DOHH2 (cell line): ENCODE measurements around the gene CREBRF.
A peak's percentile ranks its signal among the peaks of the same experiment; 100 is the strongest.

Experiments used
- H3F3A ChIP-seq: fragments of 200-600 bp; sonication (generic), shearing (Covaris generic); 2 replicates; pipeline ENCODE4 v1.6.0; 2016; ENCODE audit warnings: antibody characterized with exemption, mild to moderate bottlenecking; ENCODE audit not compliant: control insufficient read depth, insufficient read depth
- H3K27ac ChIP-seq: fragments of 200-600 bp; sonication (generic); 2 replicates; pipeline ENCODE4 v1.5.1; 2014; ENCODE audit warnings: low read depth, mild to moderate bottlenecking, low read length, moderate library complexity
- H3K27me3 ChIP-seq: fragments of 200-600 bp; sonication (generic); 2 replicates; pipeline ENCODE4 v1.6.1; 2014; ENCODE audit warnings: mild to moderate bottlenecking, low read length, mixed read lengths; ENCODE audit not compliant: control insufficient read depth
- H3K36me3 ChIP-seq: fragments of 200-600 bp; sonication (generic); 2 replicates; pipeline ENCODE4 v1.6.1; 2014; ENCODE audit warnings: mild to moderate bottlenecking, low read length, moderate library complexity, mixed read lengths; ENCODE audit not compliant: control insufficient read depth
- H3K4me1 ChIP-seq: fragments of 200-600 bp; sonication (generic); 2 replicates; pipeline ENCODE4 v1.6.1; 2014; ENCODE audit warnings: mild to moderate bottlenecking, low read length, mixed read lengths; ENCODE audit not compliant: control insufficient read depth
- H3K4me2 ChIP-seq: fragments of 200-600 bp; sonication (generic); 2 replicates; pipeline ENCODE4 v1.6.0; 2014; ENCODE audit warnings: mild to moderate bottlenecking, low read length, moderate library complexity
- H3K4me3 ChIP-seq: fragments of 200-600 bp; sonication (generic); 2 replicates; pipeline ENCODE4 v1.5.1; 2014; ENCODE audit warnings: mild to moderate bottlenecking, low read length, mixed read lengths
- H3K79me2 ChIP-seq: fragments of 200-600 bp; sonication (generic); 2 replicates; pipeline ENCODE4 v1.6.1; 2014; ENCODE audit warnings: mild to moderate bottlenecking, low read length, mixed read lengths; ENCODE audit not compliant: control insufficient read depth
- H3K9me2 ChIP-seq: fragments of 200-600 bp; sonication (generic); replicated peaks from 2 replicates; pipeline ENCODE4 v1.6.1; 2014; ENCODE audit warnings: mild to moderate bottlenecking, low read length, mixed read lengths; ENCODE audit not compliant: control insufficient read depth
- H3K9me3 ChIP-seq: fragments of 200-600 bp; sonication (generic); 2 replicates; pipeline ENCODE4 v1.6.1; 2014; ENCODE audit warnings: antibody characterized with exemption, low read length, mixed read lengths; ENCODE audit not compliant: control insufficient read depth, insufficient read depth
- H4K20me1 ChIP-seq: fragments of 200-600 bp; sonication (generic); 2 replicates; pipeline ENCODE4 v1.6.0; 2014; ENCODE audit warnings: low read depth, mild to moderate bottlenecking, antibody characterized with exemption, low read length, moderate library complexity; ENCODE audit not compliant: control insufficient read depth, insufficient read depth
- CTCF ChIP-seq: fragments of 200-600 bp; sonication (generic); IDR thresholded peaks from one replicate; pipeline ENCODE4 v1.5.1; 2014; ENCODE audit warnings: antibody characterized with exemption, mild to moderate bottlenecking, low read depth, low read length; ENCODE audit not compliant: poor library complexity, severe bottlenecking
- EZH2phosphoT487 ChIP-seq: fragments of 200-600 bp; sonication (generic); IDR thresholded peaks from 2 replicates; pipeline ENCODE4 v1.6.1; 2017; ENCODE audit warnings: borderline replicate concordance, mild to moderate bottlenecking, antibody characterized with exemption, low read length, moderate library complexity, mixed read lengths

CREBRF gene

DNA sequence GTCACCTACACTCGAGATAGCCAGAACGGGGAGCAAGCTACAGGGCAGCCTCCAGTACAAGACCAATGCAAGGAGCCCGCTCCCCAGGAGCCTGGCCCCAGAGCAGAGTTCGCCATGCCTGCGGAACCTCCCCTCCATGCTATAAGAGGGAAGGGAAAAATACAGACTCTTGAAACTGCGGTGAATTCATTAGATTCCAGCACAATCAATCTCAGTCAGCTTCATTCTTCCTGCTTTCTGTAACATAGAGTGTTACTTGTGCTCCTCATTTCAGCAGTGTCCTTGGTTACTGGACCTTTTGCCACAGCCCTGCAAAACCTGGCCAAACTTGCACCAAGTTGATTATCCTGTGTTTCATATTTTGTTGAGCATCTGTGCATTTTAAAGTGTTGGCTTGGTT is 22.2 kb upstream of the CREBRF start:
- Histone ChIP-seq H3K36me3 (peaks cover 27% of the 10 kb centered on the region), H3K4me2 (peak overlapping the region; percentile 91), H3K27ac (peak overlapping the region; percentile 92), H3F3A (peaks cover 31% of the 10 kb centered on the region), H3K4me1 (peaks cover 47% of the 10 kb centered on the region), H3K9me3 (no peaks in the 10 kb centered on the region), H3K27me3 (no peaks in the 10 kb centered on the region), H3K79me2 (peaks cover 68% of the 10 kb centered on the region), H3K4me3 (no peak overlapping the region), H3K9me2 (no peaks in the 10 kb centered on the region), H4K20me1 (peaks cover 8% of the 10 kb centered on the region; the same call in 1 of the 2 replicates)
- no peak for TF ChIP-seq CTCF
- TF ChIP-seq EZH2phosphoT487 = no peak

- peak overlapping the region; percentile 91 for H3K4me2 ChIP-seq
- peaks cover 23% of the 10 kb centered on the region for H3K36me3 ChIP-seq
- no peaks in the 10 kb centered on the region for H3K9me3 ChIP-seq
- no peaks in the 10 kb centered on the region for H3K27me3 ChIP-seq
- peaks cover 49% of the 10 kb centered on the region for H3K79me2 ChIP-seq
- peaks cover 42% of the 10 kb centered on the region for H3K4me1 ChIP-seq
- peaks cover 28% of the 10 kb centered on the region for H3F3A ChIP-seq
- no peaks in the 10 kb centered on the region for H3K9me2 ChIP-seq
- peak overlapping the region; percentile 76 for H3K4me3 ChIP-seq
- TF ChIP-seq CTCF = no peak
- no peak for TF ChIP-seq EZH2phosphoT487
- peak overlapping the region; percentile 92 for H3K27ac ChIP-seq
- H4K20me1 ChIP-seq = no peaks in the 10 kb centered on the region
Measured at GRCh38 chr5:173035904-173036707, 20.0 kb upstream of the CREBRF start.

DNA sequence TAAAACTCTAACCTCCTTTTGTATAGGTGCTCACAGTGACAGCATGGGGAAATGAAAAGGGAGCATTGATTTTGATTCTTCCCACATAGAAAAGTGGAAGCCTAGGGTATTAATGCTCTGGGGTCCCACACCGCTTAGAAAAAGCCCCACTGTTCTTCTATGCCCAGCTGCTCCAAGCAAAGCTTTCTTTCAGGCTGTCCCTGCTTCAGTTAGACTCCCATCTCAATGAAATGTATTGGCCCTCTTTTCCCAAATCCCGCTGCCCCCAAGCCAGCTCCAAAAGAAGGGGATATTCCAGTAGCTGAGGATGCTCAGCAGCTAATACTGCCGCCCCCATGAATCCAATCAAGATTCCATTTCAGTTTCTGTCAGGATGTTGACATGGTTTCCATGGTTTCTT is 17.0 kb upstream of the CREBRF start:
- Histone ChIP-seq H3K27me3 (no peaks in the 10 kb centered on the region), H4K20me1 (no peaks in the 10 kb centered on the region), H3K36me3 (peaks cover 23% of the 10 kb centered on the region), H3F3A (peaks cover 19% of the 10 kb centered on the region), H3K4me2 (no peak overlapping the region), H3K27ac (no peak overlapping the region), H3K9me3 (no peaks in the 10 kb centered on the region), H3K4me3 (no peak overlapping the region), H3K4me1 (peaks cover 29% of the 10 kb centered on the region), H3K9me2 (no peaks in the 10 kb centered on the region), H3K79me2 (peaks cover 22% of the 10 kb centered on the region)
- TF ChIP-seq CTCF = no peak
- TF ChIP-seq EZH2phosphoT487 = no peak
